ENCODE data around the gene PAIP2. TPM values are rescaled to one million over a fixed set of nuclear protein-coding genes. Genes with fewer than 3 reads are reported as not detected.
A peak's percentile ranks its signal among the peaks of the same experiment; 100 is the strongest.

PAIP2 gene
- total RNA-seq, 2 experiments from 2014 or later: 64.3 to 97.8 TPM

DNA sequence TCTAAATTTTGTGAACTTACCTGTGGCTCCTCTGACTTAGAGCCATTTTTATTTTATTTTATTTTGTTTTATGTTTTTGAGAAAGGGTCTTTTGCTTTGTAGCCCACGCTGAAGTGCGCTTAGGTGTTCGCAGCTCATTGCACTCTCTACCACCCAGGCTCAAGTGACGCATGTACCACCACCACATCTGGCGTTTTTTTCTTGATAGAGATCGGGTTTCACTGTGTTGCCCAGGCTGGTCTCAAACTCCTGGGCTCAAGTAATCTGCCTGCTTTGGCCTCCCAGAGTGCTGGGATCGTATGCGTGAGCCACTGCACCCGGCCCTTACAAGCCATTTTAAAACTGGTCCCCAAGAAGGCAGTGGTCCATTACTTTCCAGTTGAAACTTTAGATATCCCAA, 29.6 kb upstream of the PAIP2 start:
- no TSS peak for BruUV-seq (replicated peaks)

DNA sequence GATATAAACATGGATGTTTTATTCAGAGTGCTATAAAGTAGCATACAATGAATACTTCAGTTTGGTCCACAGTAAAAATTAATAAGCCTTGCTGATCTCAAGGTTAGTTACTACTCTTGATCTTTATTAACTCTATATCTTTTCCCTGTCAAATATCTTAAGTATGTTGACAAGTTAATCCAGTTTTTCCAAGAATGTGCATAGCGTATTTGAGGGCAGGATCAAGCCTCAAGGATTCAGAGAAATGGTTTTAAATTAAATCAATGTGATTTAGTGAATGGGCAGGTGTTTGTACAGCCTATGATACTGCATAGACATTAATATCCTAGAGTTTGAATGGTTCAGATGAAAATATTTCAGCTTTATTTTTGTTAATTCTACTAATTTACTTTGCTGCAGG, 27.4 kb upstream of the PAIP2 start:
- Histone ChIP-seq H3K27ac (ENCODE audit: low read depth, low read length, poor library complexity, severe bottlenecking) (no peak overlapping the region), H3K36me3 (ENCODE audit: insufficient read depth, low read length) (peaks cover 97% of the 10 kb centered on the region), H3K9me3 (ENCODE audit: low read length) (no peaks in the 10 kb centered on the region), H3K4me1 (ENCODE audit: insufficient read depth, low read length, poor library complexity, severe bottlenecking) (peaks cover 6% of the 10 kb centered on the region), H3K4me2 (ENCODE audit: low read length) (no peak overlapping the region), H3K4me3 (ENCODE audit: low read depth, low read length, poor library complexity, severe bottlenecking) (no peak overlapping the region), H3K79me2 (ENCODE audit: insufficient read depth, low read depth, low read length) (peaks cover 98% of the 10 kb centered on the region), H3K9me2 (ENCODE audit: insufficient read depth, low read length) (no peaks in the 10 kb centered on the region), H2AFZ (ENCODE audit: low read length) (no peak overlapping the region), H4K20me1 (ENCODE audit: insufficient read depth, low read length) (peaks cover 60% of the 10 kb centered on the region)
- ChIA-PET POLR2A (interaction anchor here (0.6 kb wide), 1 partner anchor 9 kb away, joined by 6 read pairs; no protein-coding TSS in a partner anchor), CTCF (ENCODE audit: unreplicated experiment) (no interaction called here)
- TF ChIP-seq EZH2phosphoT487 (IDR thresholded peaks at IDR 0.05; ENCODE audit: borderline replicate concordance, low read depth, low read length): no peak
- TF ChIP-seq, protein P1, sequence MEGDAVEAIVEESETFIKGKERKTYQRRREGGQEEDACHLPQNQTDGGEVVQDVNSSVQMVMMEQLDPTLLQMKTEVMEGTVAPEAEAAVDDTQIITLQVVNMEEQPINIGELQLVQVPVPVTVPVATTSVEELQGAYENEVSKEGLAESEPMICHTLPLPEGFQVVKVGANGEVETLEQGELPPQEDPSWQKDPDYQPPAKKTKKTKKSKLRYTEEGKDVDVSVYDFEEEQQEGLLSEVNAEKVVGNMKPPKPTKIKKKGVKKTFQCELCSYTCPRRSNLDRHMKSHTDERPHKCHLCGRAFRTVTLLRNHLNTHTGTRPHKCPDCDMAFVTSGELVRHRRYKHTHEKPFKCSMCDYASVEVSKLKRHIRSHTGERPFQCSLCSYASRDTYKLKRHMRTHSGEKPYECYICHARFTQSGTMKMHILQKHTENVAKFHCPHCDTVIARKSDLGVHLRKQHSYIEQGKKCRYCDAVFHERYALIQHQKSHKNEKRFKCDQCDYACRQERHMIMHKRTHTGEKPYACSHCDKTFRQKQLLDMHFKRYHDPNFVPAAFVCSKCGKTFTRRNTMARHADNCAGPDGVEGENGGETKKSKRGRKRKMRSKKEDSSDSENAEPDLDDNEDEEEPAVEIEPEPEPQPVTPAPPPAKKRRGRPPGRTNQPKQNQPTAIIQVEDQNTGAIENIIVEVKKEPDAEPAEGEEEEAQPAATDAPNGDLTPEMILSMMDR (conservative IDR thresholded peaks at IDR 0.05; ENCODE audit: low read length): no peak
- intact Hi-C loops (cut with micrococcal nuclease; ENCODE audit: unreplicated experiment): no loop called here
- BruUV-seq (replicated peaks): no TSS peak
- no peak for DNase-seq (ENCODE audit: low spot score)

More for the DNA sequence above, 29.6 kb upstream of the PAIP2 start:
- H3K4me1 ChIP-seq (ENCODE audit: insufficient read depth, low read length, poor library complexity, severe bottlenecking): peaks cover 21% of the 10 kb centered on the region
- POLR2A ChIA-PET: interaction anchor here (0.8 to 1.6 kb wide), 6 partner anchors 8 to 19 kb away, joined by 3 to 6 read pairs (median 4); partner anchors contain the start of gene MATR3
- no peak overlapping the region for H3K4me3 ChIP-seq (ENCODE audit: low read depth, low read length, poor library complexity, severe bottlenecking)
- no peak for TF ChIP-seq EZH2phosphoT487 (IDR thresholded peaks at IDR 0.05; ENCODE audit: borderline replicate concordance, low read depth, low read length)
- TF ChIP-seq, protein P1 (conservative IDR thresholded peaks at IDR 0.05; ENCODE audit: low read length): no peak
- H3K9me3 ChIP-seq (ENCODE audit: low read length): no peaks in the 10 kb centered on the region
- peaks cover 77% of the 10 kb centered on the region for H4K20me1 ChIP-seq (ENCODE audit: insufficient read depth, low read length)
- no peak overlapping the region for H2AFZ ChIP-seq (ENCODE audit: low read length)
- H3K36me3 ChIP-seq (ENCODE audit: insufficient read depth, low read length): peaks cover 97% of the 10 kb centered on the region
- H3K27ac ChIP-seq (ENCODE audit: low read depth, low read length, poor library complexity, severe bottlenecking): no peak overlapping the region
- CTCF ChIA-PET (ENCODE audit: unreplicated experiment): no interaction called here
- no peak overlapping the region for H3K4me2 ChIP-seq (ENCODE audit: low read length)
- peaks cover 100% of the 10 kb centered on the region for H3K79me2 ChIP-seq (ENCODE audit: insufficient read depth, low read depth, low read length)
- DNase-seq (ENCODE audit: low spot score): no peak
- H3K9me2 ChIP-seq (ENCODE audit: insufficient read depth, low read length): no peaks in the 10 kb centered on the region
- intact Hi-C loops (cut with micrococcal nuclease; ENCODE audit: unreplicated experiment): no loop called here

DNA sequence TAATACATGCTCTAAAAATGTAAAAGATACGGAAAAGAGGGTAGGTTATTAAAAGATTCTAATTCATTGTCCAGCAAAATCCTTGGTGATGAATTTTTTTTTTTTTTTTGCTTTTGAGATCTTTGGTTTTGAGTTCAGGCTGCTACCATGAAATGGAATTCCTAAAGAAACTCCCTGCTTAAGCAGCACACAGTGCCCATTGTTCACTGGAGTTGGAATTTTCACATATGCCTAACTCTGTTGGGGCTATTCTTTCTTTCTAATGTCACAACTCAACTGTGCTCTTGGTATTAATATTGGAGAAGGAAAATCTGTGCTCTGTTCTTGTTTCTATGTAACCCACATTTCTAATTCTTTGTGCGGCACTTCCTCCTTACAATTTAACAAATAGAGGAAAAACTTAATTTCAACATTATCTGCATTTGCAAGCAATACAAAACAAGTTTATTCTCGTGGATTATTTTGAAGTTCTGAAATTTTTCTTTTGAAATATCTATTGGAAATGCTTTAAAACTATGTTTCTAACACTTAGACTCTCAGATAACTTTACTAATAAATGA, 26.5 kb upstream of the PAIP2 start:
- Histone ChIP-seq H3K4me2 (ENCODE audit: low read length) (no peak overlapping the region), H3K79me2 (ENCODE audit: insufficient read depth, low read depth, low read length) (peaks cover 97% of the 10 kb centered on the region), H3K36me3 (ENCODE audit: insufficient read depth, low read length) (peaks cover 96% of the 10 kb centered on the region), H3K9me2 (ENCODE audit: insufficient read depth, low read length) (no peaks in the 10 kb centered on the region), H3K4me3 (ENCODE audit: low read depth, low read length, poor library complexity, severe bottlenecking) (no peak overlapping the region), H3K9me3 (ENCODE audit: low read length) (no peaks in the 10 kb centered on the region), H3K4me1 (ENCODE audit: insufficient read depth, low read length, poor library complexity, severe bottlenecking) (no peaks in the 10 kb centered on the region), H3K27ac (ENCODE audit: low read depth, low read length, poor library complexity, severe bottlenecking) (no peak overlapping the region), H4K20me1 (ENCODE audit: insufficient read depth, low read length) (peaks cover 51% of the 10 kb centered on the region), H2AFZ (ENCODE audit: low read length) (no peak overlapping the region)
- TF ChIP-seq EZH2phosphoT487 (IDR thresholded peaks at IDR 0.05; ENCODE audit: borderline replicate concordance, low read depth, low read length): no peak
- POLR2A ChIA-PET: interaction anchor here (0.9 kb wide), 1 partner anchor 27 kb away, joined by 5 read pairs; no protein-coding TSS in a partner anchor
- intact Hi-C loops (cut with micrococcal nuclease; ENCODE audit: unreplicated experiment): no loop called here
- CTCF ChIA-PET (ENCODE audit: unreplicated experiment): no interaction called here
- TSS peak; percentile 1 for BruUV-seq (replicated peaks)
- DNase-seq (ENCODE audit: low spot score): no peak
